Trophoblast cell (in vitro differentiated cells and primary cell): Measurements from ENCODE around the gene MYH9.
"Not testable (repeated sequence)": the region's sequence is repeated elsewhere in the genome, so short reads cannot be mapped to it uniquely, and the experiment has no call there.

ENCODE experiments used
- DNase-seq, 2 donors: peaks; one replicate each; pipeline ENCODE4 v3.0.0-alpha.2; 2016
- H2AFZ ChIP-seq: 2 replicates; pipeline ENCODE4 v1.6.1; 2013; ENCODE audit warnings: low read length, moderate library complexity, mild to moderate bottlenecking; ENCODE audit not compliant: insufficient read depth, poor library complexity
- H2AK5ac ChIP-seq: 2 replicates; pipeline ENCODE4 v1.6.1; 2013; ENCODE audit warnings: mild to moderate bottlenecking, low read length
- H2BK120ac ChIP-seq: 2 replicates; pipeline ENCODE4 v1.6.1; 2013; ENCODE audit warnings: low read length, mild to moderate bottlenecking, moderate library complexity; ENCODE audit not compliant: insufficient read depth, poor library complexity
- H2BK12ac ChIP-seq: 2 replicates; pipeline ENCODE4 v1.6.1; 2013; ENCODE audit warnings: mild to moderate bottlenecking, low read length, moderate library complexity
- H2BK5ac ChIP-seq: 2 replicates; pipeline ENCODE4 v1.6.1; 2013; ENCODE audit warnings: low read length, low read depth, moderate library complexity, mild to moderate bottlenecking; ENCODE audit not compliant: poor library complexity
- H3K14ac ChIP-seq: 2 replicates; pipeline ENCODE4 v1.6.1; 2013; ENCODE audit warnings: mild to moderate bottlenecking, low read length
- H3K18ac ChIP-seq: 2 replicates; pipeline ENCODE4 v1.6.1; 2013; ENCODE audit warnings: mild to moderate bottlenecking, low read length
- H3K23ac ChIP-seq: 2 replicates; pipeline ENCODE4 v1.6.1; 2013; ENCODE audit warnings: low read length
- H3K27ac ChIP-seq: 2 replicates; pipeline ENCODE4 v1.5.1; 2013; ENCODE audit warnings: low read depth, mild to moderate bottlenecking, inconsistent platforms, low read length, moderate library complexity
- H3K27me3 ChIP-seq: 2 replicates; pipeline ENCODE4 v1.6.1; 2013; ENCODE audit warnings: inconsistent platforms, mild to moderate bottlenecking, low read length, moderate library complexity; ENCODE audit not compliant: insufficient read depth
- H3K36me3 ChIP-seq, 2 experiments: 1 replicate in 1 of 2; 2 replicates in 1 of 2; pipeline ENCODE4 v1.6.1; 2013; ENCODE audit warnings: low read length in 2 of 2, mild to moderate bottlenecking in 2 of 2, moderate library complexity in 1 of 2; ENCODE audit not compliant: insufficient read depth in 2 of 2, control insufficient read depth in 1 of 2
- H3K4ac ChIP-seq: 2 replicates; pipeline ENCODE4 v1.6.1; 2013; ENCODE audit warnings: low read depth, mild to moderate bottlenecking, low read length, moderate library complexity
- H3K4me1 ChIP-seq, 2 experiments: 1 replicate in 1 of 2; 2 replicates in 1 of 2; pipeline ENCODE4 v1.6.1; 2013; ENCODE audit warnings: low read length in 2 of 2, mild to moderate bottlenecking in 2 of 2, moderate library complexity in 1 of 2; ENCODE audit not compliant: insufficient read depth in 2 of 2, control insufficient read depth in 1 of 2
- H3K4me2 ChIP-seq: 2 replicates; pipeline ENCODE4 v1.6.1; 2013; ENCODE audit warnings: inconsistent platforms, mild to moderate bottlenecking, low read length, moderate library complexity
- H3K4me3 ChIP-seq: 2 replicates; pipeline ENCODE4 v1.5.1; 2013; ENCODE audit warnings: mild to moderate bottlenecking, low read depth, low read length, inconsistent platforms
- H3K79me1 ChIP-seq: one replicate; pipeline ENCODE4 v1.6.1; 2013; ENCODE audit warnings: low read length
- H3K79me2 ChIP-seq: 2 replicates; pipeline ENCODE4 v1.6.1; 2013; ENCODE audit warnings: low read length, mild to moderate bottlenecking; ENCODE audit not compliant: control insufficient read depth, insufficient read depth, poor library complexity
- H3K9ac ChIP-seq: 2 replicates; pipeline ENCODE4 v1.6.1; 2013; ENCODE audit warnings: mild to moderate bottlenecking, low read length
- H3K9me3 ChIP-seq: 2 replicates; pipeline ENCODE4 v1.6.1; 2013; ENCODE audit warnings: low read depth, mild to moderate bottlenecking, control low read depth, inconsistent platforms, low read length; ENCODE audit not compliant: insufficient read depth
- H4K12ac ChIP-seq: 2 replicates; pipeline ENCODE4 v1.6.1; 2013; ENCODE audit warnings: low read depth, mild to moderate bottlenecking, low read length, moderate library complexity
- H4K8ac ChIP-seq: 2 replicates; pipeline ENCODE4 v1.6.1; 2013; ENCODE audit warnings: low read depth, mild to moderate bottlenecking, low read length, moderate library complexity
- H4K91ac ChIP-seq: one replicate; pipeline ENCODE4 v1.6.1; 2013; ENCODE audit warnings: low read depth, mild to moderate bottlenecking, low read length, moderate library complexity
- whole genome bisulfite sequencing: extraction: QIAGEN DNeasy Blood & Tissue Kit; methylation state at CpG from one replicate; pipeline ENCODE4 v1.1.7; 2013; ENCODE audit warnings: missing lambda C conversion rate; ENCODE audit not compliant: insufficient read length, insufficient coverage; ENCODE audit errors: extremely low coverage; 5-methylcytosine and 5-hydroxymethylcytosine counted together

The MYH9 gene

GRCh38 chr22:36263886-36264664 lies 123.7 kb downstream of the MYH9 start:
- not testable (repeated sequence) for H3K4me2 ChIP-seq, H2AFZ ChIP-seq, H2BK5ac ChIP-seq, H3K14ac ChIP-seq, H2BK120ac ChIP-seq, H3K27me3 ChIP-seq, H4K8ac ChIP-seq, H3K27ac ChIP-seq, DNase-seq, H4K12ac ChIP-seq, H3K36me3 ChIP-seq, H2AK5ac ChIP-seq, H3K9ac ChIP-seq, H3K79me1 ChIP-seq, H3K23ac ChIP-seq, H3K18ac ChIP-seq, H3K79me2 ChIP-seq, H3K4me3 ChIP-seq, H3K4ac ChIP-seq, H3K9me3 ChIP-seq, H2BK12ac ChIP-seq, H4K91ac ChIP-seq, H3K4me1 ChIP-seq
- no CpG with 5 or more reads among the region's 7 CpGs for WGBS

- not testable (repeated sequence) for H3K79me1 ChIP-seq, H4K8ac ChIP-seq, H2AFZ ChIP-seq, H3K36me3 ChIP-seq, H2BK5ac ChIP-seq, H3K14ac ChIP-seq, H3K79me2 ChIP-seq, H3K27me3 ChIP-seq, H4K91ac ChIP-seq, H2BK120ac ChIP-seq, H3K9ac ChIP-seq, H3K9me3 ChIP-seq, H3K4ac ChIP-seq, H3K4me3 ChIP-seq, H3K4me1 ChIP-seq, H3K27ac ChIP-seq, H3K4me2 ChIP-seq, H2BK12ac ChIP-seq, H3K18ac ChIP-seq, H3K23ac ChIP-seq, H4K12ac ChIP-seq, H2AK5ac ChIP-seq
- no CpG with 5 or more reads among the region's 5 CpGs for WGBS
- DNase-seq, result peak; percentile 15 to 53
Observed at GRCh38 chr22:36263216-36263673, 124.5 kb downstream of the MYH9 start.

- H3K4ac ChIP-seq, H4K12ac ChIP-seq: not testable (repeated sequence)
Observed at GRCh38 chr22:36262307-36262706, 125.5 kb downstream of the MYH9 start.

GRCh38 chr22:36261675-36262074 lies 126.1 kb downstream of the MYH9 start:
- H3K23ac ChIP-seq, H3K27me3 ChIP-seq, H4K8ac ChIP-seq, DNase-seq, H4K12ac ChIP-seq, H2AFZ ChIP-seq, H3K9ac ChIP-seq, H4K91ac ChIP-seq, H3K4ac ChIP-seq, H3K4me1 ChIP-seq, H2BK12ac ChIP-seq, H3K79me2 ChIP-seq, H2BK120ac ChIP-seq, H2AK5ac ChIP-seq, H2BK5ac ChIP-seq, H3K9me3 ChIP-seq, H3K79me1 ChIP-seq, H3K36me3 ChIP-seq, H3K14ac ChIP-seq, H3K27ac ChIP-seq, H3K18ac ChIP-seq, H3K4me3 ChIP-seq, H3K4me2 ChIP-seq: not testable (repeated sequence)
- WGBS, result no CpG with 5 or more reads among the region's 6 CpGs

More at GRCh38 chr22:36262307-36262706, 125.5 kb downstream of the MYH9 start:
- no CpG with 5 or more reads among the region's 3 CpGs for WGBS
- H3K4me1 ChIP-seq, H3K18ac ChIP-seq, H3K4me2 ChIP-seq, H4K91ac ChIP-seq, H2BK120ac ChIP-seq, H3K36me3 ChIP-seq, H2BK12ac ChIP-seq, H3K79me2 ChIP-seq, H2AFZ ChIP-seq, H3K23ac ChIP-seq, H3K4me3 ChIP-seq, DNase-seq, H2BK5ac ChIP-seq, H3K9ac ChIP-seq, H4K8ac ChIP-seq, H3K14ac ChIP-seq, H3K27ac ChIP-seq, H3K27me3 ChIP-seq, H2AK5ac ChIP-seq, H3K9me3 ChIP-seq, H3K79me1 ChIP-seq: not testable (repeated sequence)
